Bronchial epithelial cell (primary cell): Measurements from ENCODE around the gene MED12. TPM values are rescaled to one million over a fixed set of nuclear protein-coding genes. Genes with fewer than 3 reads are reported as not detected.
A peak's percentile ranks its signal among the peaks of the same experiment; 100 is the strongest.

Experiments
- DNase-seq: peaks from one replicate; pipeline ENCODE4 v3.0.0-alpha.2; 2010; ENCODE audit warnings: low read depth
- FAIRE-seq: peaks from 2 replicates; lab custom pipeline; 2011; peaks lifted over from hg19 to GRCh38; lab: Jason Lieb, UNC
- H3K27me3 ChIP-seq: 2 replicates; pipeline ENCODE4 v1.5.1; 2011; ENCODE audit warnings: low read length; ENCODE audit not compliant: control insufficient read depth, insufficient read depth
- H3K36me3 ChIP-seq: 2 replicates; pipeline ENCODE4 v1.5.1; 2011; ENCODE audit warnings: low read length; ENCODE audit not compliant: control insufficient read depth, insufficient read depth
- H3K4me3 ChIP-seq: 2 replicates; pipeline ENCODE4 v1.5.1; 2011; ENCODE audit warnings: mild to moderate bottlenecking, low read depth, low read length, control low read depth
- CTCF ChIP-seq: IDR thresholded peaks from 2 replicates; pipeline ENCODE4 v1.5.1; 2011; ENCODE audit warnings: mild to moderate bottlenecking, moderate library complexity, low read length, control low read depth, inconsistent platforms; ENCODE audit not compliant: insufficient read depth, severe bottlenecking
- total RNA-seq: library from RNA; depleted of rRNA; stranded (reverse); fragments of >200 nt; gene quantifications from 2 replicates; pipeline ENCODE4 v1.2.1, GENCODE V29; 2014

MED12 gene
- total RNA-seq, 1 donor from 2014 or later, result 8.2 TPM

- peak overlapping the region; percentile 58 for H3K4me3 ChIP-seq
- no peak for FAIRE-seq
- peaks cover 6% of the 10 kb centered on the region for H3K36me3 ChIP-seq
- no peaks in the 10 kb centered on the region for H3K27me3 ChIP-seq
- no peak for DNase-seq
- TF ChIP-seq CTCF, result no peak
Measured at GRCh38 chrX:71118985-71119535, 664 bp downstream of the MED12 start.

DNA sequence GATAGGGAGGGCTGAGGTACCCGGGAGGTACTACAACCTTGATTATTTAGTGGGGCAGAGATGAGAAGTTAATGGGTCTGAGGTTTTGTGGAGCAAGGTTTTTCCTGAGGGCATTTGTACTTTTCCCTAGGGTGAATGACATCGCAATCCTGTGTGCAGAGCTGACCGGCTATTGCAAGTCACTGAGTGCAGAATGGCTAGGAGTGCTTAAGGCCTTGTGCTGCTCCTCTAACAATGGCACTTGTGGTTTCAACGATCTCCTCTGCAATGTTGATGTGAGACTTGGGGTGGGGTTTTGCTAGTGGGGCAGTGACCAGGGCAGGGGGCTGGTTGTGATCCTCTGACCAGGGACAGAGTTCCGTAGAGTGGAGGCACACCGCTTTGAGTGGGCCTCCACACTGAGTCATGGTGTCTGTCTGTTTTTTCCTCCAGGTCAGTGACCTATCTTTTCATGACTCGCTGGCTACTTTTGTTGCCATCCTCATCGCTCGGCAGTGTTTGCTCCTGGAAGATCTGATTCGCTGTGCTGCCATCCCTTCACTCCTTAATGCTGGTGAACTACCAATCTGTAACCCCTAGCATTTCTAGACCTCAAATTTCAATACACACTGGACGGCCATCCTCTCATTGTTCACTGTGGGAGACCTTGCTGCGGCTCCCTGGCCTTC, 9.9 kb downstream of the MED12 start:
- Histone ChIP-seq H3K4me3 (no peak overlapping the region), H3K27me3 (no peaks in the 10 kb centered on the region), H3K36me3 (peaks cover 15% of the 10 kb centered on the region)
- no peak for TF ChIP-seq CTCF
- no peak for FAIRE-seq
- no peak for DNase-seq

DNA sequence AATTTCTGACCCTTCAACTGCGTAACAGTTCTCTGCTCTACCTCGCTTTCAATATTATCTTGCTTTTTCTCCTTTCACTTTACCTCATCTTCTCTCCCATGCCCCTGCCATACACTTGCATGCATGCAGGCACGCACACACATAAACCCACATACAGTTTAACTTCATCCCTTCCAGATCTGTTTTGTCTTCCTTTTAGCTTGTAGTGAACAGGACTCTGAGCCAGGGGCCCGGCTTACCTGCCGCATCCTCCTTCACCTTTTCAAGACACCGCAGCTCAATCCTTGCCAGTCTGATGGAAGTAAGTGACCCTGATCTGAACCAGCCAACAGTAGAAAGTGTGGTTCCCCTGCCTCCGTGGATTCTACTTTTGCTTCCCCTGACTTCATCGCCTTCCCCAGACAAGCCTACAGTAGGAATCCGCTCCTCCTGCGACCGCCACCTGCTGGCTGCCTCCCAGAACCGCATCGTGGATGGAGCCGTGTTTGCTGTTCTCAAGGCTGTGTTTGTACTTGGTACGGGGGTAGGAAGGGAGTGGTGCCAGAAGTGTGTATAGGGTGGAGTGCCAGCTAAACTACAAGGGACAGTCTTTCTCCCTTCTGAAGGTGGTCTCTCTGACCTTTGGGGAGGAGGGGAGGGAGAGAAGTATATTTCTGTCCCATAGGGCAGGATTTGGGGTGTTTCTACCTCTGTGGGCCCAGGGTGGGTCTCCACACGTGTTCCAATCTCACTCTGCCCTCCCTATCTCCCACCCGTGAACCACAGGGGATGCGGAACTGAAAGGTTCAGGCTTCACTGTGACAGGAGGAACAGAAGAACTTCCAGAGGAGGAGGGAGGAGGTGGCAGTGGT, 10.7 kb downstream of the MED12 start:
- Histone ChIP-seq H3K27me3 (no peaks in the 10 kb centered on the region), H3K4me3 (no peak overlapping the region), H3K36me3 (peaks cover 14% of the 10 kb centered on the region)
- FAIRE-seq (peak; percentile 13), DNase-seq (peak; percentile 31)
- TF ChIP-seq CTCF, result peak; percentile 78

DNA sequence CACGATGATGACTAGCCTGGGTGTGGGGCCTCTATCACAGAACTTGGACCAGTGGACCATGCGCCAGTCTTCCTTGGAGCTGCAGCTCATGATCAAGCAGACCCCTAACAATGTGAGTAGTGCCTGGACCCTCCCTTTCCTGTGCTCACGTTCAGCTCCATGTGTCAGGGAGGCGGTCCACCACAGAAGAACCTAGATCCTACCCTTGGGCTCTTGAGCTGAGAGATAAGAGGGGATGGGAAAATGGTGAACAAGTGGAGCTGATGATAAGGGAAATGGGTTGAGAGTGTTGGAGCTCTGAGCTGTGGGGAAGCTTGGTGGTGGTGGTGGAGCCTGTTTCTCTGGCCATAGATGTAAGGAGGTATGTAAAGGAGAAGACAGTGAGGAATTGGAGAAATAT, 13.1 kb downstream of the MED12 start:
- H3K4me3 ChIP-seq, result no peak overlapping the region
- DNase-seq (no peak), FAIRE-seq (no peak)
- peaks cover 13% of the 10 kb centered on the region for H3K36me3 ChIP-seq
- H3K27me3 ChIP-seq, result no peaks in the 10 kb centered on the region
- no peak for TF ChIP-seq CTCF

- Histone ChIP-seq H3K4me3 (no peak overlapping the region), H3K27me3 (no peaks in the 10 kb centered on the region), H3K36me3 (peaks cover 7% of the 10 kb centered on the region)
- DNase-seq, result no peak
- no peak for TF ChIP-seq CTCF
- no peak for FAIRE-seq
Measured at GRCh38 chrX:71140440-71140839, 22.0 kb downstream of the MED12 start.
